ENCODE results near the gene LIMK1.
A peak's percentile ranks its signal among the peaks of the same experiment; 100 is the strongest.

Gene LIMK1

DNA sequence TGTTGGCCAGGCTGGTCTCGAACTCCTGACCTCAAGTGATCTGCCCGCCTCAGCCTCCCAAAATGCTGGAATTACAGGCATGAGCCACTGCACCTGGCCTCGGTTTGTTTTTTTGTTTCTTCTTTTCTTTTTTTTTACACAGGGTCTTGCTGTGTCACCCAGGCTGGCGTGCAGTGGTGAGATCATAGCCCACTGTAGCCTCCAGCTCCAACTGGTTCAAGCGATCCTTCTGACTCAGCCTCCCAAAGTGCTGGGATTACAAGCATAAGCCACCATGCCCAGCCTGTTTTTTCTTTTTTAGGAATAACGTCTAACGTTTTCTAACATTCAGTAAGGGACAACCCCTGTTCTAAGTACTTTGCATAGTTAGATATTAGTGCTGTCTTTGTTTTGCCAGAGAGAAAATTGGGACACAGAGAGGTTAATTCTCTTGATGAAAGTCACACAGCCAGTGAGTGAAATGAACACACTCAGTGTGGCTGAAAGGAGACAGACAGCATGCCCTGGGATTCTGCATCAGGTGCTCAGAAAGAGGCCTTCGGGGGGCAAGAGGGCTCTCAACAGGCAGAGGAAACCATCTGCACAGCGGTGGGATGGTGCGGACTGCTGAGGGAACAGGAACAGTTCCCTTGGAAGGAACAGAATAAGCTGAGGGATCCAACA is 4.3 kb downstream of the LIMK1 start:
- Mint-ChIP-seq H3K36me3 (ENCODE audit: low read depth) (peaks cover 7% of the 10 kb centered on the region), H3K27me3 (ENCODE audit: low read depth) (no peaks in the 10 kb centered on the region), H3K9me3 (no peaks in the 10 kb centered on the region), H3K27ac (no peak overlapping the region), H3K4me3 (no peak overlapping the region), H3K4me1 (ENCODE audit: low read depth) (peaks cover 5% of the 10 kb centered on the region)

DNA sequence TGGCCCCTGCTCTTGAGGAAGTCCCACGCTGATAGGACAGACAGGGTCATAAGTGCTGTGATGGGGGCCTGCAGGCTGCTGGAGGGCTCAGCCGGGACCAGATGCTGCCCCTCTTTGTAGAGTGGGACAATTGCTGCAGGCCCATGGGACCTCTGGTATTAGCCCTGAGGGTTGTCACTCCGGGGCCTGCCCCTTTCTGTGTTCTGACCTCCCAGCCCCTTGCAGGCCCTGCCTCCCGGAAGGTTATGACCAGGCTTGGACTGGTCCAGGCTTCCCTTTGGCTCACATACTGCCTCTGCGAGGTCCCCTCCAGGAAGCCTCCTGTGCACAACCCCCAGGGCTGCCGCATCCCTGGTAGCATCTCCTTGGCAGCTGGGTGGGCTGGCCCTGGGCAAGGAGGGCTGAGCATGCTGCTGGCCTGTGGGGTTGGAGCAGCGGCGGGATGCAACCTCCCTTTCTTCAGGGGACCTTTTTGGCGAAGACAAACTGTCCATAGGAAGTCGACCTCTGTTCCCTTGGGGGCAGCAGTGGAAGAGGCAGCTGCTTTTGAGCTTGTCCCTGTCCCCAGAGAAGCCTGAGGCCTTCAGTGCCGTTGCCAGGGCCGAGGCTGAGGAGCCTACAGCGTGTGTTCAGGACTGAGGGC is 8.8 kb downstream of the LIMK1 start:
- H3K4me3 Mint-ChIP-seq: no peak overlapping the region
- no peaks in the 10 kb centered on the region for H3K27me3 Mint-ChIP-seq (ENCODE audit: low read depth)
- no peaks in the 10 kb centered on the region for H3K9me3 Mint-ChIP-seq
- peak overlapping the region; percentile 63 for H3K27ac Mint-ChIP-seq
- peaks cover 12% of the 10 kb centered on the region for H3K4me1 Mint-ChIP-seq (ENCODE audit: low read depth)
- H3K36me3 Mint-ChIP-seq (ENCODE audit: low read depth): peaks cover under 1% of the 10 kb centered on the region

DNA sequence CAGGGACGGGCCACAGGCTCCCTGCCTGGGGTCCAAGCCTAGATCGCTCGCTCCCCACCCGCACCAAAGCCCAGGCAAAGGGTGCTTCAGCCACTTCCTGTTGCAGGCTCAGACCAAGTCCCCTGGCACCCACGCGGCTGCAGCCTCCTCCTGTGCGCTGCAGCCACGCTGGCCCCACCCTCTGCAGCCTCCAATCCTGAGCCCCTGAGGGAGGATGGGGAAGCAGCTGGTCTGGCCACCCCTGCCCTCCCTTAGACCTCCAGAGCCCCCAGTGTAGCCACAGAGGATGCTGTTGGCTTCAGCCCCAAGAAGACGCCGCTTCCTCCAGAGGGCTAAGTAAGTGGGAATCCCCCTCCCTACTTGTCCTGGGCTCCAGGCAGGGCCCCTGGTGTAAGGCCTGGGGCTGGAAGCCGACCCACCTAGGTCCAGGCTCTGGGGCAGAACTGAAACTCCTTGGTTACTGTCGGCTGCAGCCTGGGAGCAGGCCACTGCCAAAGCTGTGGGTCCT is 9.4 kb downstream of the LIMK1 start:
- H3K9me3 Mint-ChIP-seq: no peaks in the 10 kb centered on the region
- peaks cover 14% of the 10 kb centered on the region for H3K4me1 Mint-ChIP-seq (ENCODE audit: low read depth)
- H3K36me3 Mint-ChIP-seq (ENCODE audit: low read depth): peaks cover 6% of the 10 kb centered on the region
- H3K27ac Mint-ChIP-seq: peak overlapping the region; percentile 99
- no peaks in the 10 kb centered on the region for H3K27me3 Mint-ChIP-seq (ENCODE audit: low read depth)
- H3K4me3 Mint-ChIP-seq: no peak overlapping the region

DNA sequence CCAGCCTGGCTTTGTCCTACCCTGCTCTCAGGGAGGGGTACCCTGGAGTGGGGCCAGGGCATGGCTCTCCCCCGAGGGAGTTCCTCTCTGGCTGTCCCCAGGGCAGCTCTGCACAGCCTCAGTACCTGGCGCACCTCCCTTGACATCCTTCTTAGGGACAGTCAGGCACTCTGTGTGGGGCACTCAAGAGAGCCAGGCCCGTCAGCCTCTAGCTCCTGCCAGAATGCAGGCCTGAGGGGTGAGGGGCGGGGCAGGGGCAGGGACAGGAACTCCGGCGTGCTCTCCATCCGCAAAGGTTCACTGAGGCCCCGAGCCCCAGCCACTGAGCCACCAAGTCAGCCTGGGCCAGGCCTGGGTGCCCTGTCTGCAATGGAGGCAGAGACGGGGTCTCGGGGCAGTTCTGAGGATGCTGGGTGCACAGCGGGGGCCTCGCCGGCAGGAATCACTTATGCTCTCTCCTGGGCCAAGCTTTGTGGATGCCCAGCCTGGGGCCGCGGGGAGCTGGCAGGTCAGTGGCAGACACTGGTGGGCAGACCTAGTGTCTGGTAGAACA is 10.1 kb downstream of the LIMK1 start:
- Mint-ChIP-seq H3K27me3 (ENCODE audit: low read depth) (no peaks in the 10 kb centered on the region), H3K4me3 (peak overlapping the region; percentile 92), H3K4me1 (ENCODE audit: low read depth) (peaks cover 14% of the 10 kb centered on the region), H3K9me3 (no peaks in the 10 kb centered on the region), H3K36me3 (ENCODE audit: low read depth) (peaks cover 10% of the 10 kb centered on the region), H3K27ac (peak overlapping the region; percentile 99)

DNA sequence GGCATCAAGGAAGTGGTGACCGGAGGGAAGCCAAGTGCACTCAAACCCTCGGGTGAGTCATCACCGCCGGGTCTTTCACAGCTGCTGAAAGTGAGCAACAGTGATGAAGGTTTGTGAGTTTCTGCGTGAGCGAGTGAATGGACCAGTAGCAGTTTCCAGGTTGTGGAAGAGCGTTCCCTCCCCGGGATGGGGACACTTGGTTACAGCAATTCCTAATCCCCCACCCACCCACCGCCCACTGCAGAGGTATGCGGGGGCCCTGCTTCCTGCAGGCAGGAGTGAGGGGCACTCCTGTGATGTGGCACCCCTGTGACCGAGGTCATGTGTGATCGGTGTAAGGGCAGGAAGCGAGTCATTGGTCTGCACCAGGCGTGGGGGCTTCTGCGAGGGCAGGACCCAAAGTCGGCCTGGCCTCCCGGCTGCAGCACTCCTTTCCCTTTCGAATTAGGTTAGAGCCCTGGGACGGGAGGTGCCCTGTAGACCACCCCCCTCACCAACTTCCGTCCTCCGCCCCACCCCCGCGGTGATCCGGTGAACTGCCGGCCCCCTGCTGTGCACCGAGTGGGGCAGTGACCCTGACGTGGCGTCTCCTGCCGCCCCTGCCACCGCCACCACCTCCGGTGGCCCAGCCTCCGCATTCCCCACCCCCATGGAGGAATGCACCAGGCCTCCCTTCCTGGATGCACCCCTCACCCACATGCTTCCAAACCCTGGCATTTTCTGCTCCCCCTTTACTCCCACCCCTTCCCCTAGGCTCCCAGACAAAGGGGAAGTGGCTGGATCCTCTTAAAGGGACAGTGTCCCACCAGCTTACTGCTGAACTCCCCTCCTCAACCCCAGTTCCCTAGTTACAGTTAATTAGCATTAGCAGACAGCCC is 10.9 kb downstream of the LIMK1 start:
- H3K4me3 Mint-ChIP-seq: peak overlapping the region; percentile 92
- H3K9me3 Mint-ChIP-seq: no peaks in the 10 kb centered on the region
- H3K4me1 Mint-ChIP-seq (ENCODE audit: low read depth): peaks cover 14% of the 10 kb centered on the region
- H3K27me3 Mint-ChIP-seq (ENCODE audit: low read depth): no peaks in the 10 kb centered on the region
- H3K27ac Mint-ChIP-seq: peak overlapping the region; percentile 99
- peaks cover 10% of the 10 kb centered on the region for H3K36me3 Mint-ChIP-seq (ENCODE audit: low read depth)

DNA sequence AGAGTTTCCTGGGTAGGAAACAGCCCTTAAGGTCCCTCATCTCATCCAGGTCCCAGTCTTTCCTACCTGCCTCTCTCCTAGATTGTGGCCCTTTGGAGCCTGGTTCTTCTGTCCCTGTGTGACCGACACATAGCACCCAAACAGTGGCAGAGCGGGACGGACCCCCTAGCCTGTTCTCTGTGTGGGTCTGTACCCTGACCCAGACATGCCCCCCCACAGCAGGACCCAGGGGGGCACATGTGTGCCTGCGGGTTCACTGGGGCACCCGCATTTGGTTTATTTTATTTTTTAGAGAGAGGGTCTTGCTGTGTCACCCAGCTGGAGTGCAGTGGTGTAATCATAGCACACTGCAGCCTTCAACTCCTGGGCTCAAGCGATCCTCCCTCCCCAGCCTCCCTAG is 11.5 kb downstream of the LIMK1 start:
- H3K4me1 Mint-ChIP-seq (ENCODE audit: low read depth): peaks cover 14% of the 10 kb centered on the region
- peak overlapping the region; percentile 92 for H3K4me3 Mint-ChIP-seq
- no peaks in the 10 kb centered on the region for H3K27me3 Mint-ChIP-seq (ENCODE audit: low read depth)

DNA sequence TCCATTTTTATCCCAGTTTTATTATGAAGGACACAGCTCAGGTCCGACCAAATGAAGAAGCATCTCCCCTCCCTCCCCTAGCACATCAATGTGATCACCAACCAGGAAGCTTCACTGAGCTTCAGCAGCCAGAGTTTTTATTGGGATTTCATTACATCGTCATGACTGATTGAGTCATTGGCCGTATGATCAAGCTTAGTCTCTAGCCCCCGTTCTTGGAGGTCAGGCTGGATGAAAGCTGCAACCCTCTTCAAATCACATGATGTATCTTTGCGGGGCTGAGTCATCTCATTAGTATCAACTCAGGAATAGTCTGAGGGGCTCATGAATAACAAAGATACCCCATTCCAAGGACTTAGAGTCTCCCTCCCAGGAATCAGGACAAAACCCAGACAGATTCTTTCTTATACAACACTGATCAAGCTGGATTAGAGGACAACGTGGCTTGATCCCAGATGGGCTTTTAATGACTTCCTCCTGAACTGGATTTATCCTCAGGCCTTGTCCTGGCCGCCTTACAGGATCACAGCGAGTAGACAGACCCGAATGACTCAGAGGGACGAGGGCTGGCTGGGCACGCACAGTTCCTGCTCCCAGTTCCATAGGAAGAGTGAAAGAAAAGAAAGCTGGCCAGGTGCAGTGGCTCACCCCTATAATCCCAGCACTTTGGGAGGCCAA is 14.5 kb downstream of the LIMK1 start:
- no peaks in the 10 kb centered on the region for H3K9me3 Mint-ChIP-seq
- H3K4me1 Mint-ChIP-seq (ENCODE audit: low read depth): peaks cover 14% of the 10 kb centered on the region
- no peaks in the 10 kb centered on the region for H3K27me3 Mint-ChIP-seq (ENCODE audit: low read depth)
- H3K27ac Mint-ChIP-seq: peak overlapping the region; percentile 41
- H3K36me3 Mint-ChIP-seq (ENCODE audit: low read depth): peaks cover 13% of the 10 kb centered on the region
- no peak overlapping the region for H3K4me3 Mint-ChIP-seq

More for the DNA sequence above, 11.5 kb downstream of the LIMK1 start:
- Mint-ChIP-seq H3K27ac (peak overlapping the region; percentile 99), H3K36me3 (ENCODE audit: low read depth) (peaks cover 10% of the 10 kb centered on the region), H3K9me3 (no peaks in the 10 kb centered on the region)

- no peaks in the 10 kb centered on the region for H3K9me3 Mint-ChIP-seq
- H3K4me3 Mint-ChIP-seq: no peak overlapping the region
- no peaks in the 10 kb centered on the region for H3K27me3 Mint-ChIP-seq (ENCODE audit: low read depth)
- peaks cover 13% of the 10 kb centered on the region for H3K36me3 Mint-ChIP-seq (ENCODE audit: low read depth)
- peaks cover 10% of the 10 kb centered on the region for H3K4me1 Mint-ChIP-seq (ENCODE audit: low read depth)
- H3K27ac Mint-ChIP-seq: no peak overlapping the region
Observed at GRCh38 chr7:74099031-74099430, 15.4 kb downstream of the LIMK1 start.

DNA sequence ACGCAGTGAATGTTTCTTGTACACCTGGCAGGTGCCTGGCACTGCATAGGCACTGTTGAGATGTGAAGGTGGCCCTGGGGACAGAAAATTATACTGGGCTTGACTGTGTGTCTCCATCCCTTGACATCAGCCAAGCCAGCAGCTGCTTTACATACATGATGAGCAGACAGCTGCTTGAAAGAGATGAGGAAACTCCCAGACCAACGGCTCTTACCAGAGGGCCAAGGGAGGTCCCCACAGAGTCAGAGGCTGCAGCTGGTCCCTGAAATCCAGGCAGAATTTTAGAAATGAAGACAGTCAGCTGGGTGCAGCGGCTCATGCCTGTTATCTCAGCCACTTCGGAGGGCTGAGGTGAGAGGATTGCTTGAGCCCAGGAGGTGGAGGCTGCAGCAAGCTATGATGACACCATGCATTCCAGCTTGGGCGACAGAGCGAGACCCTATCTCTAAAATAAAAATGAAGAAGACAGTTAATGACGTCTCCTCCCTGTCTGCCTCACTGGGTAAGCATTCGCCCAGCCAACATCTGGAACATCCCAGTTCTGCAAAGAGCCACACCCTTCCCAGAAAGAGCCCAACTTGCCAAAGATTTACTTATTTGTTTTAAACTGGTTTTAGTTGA is 17.6 kb downstream of the LIMK1 start:
- H3K4me1 Mint-ChIP-seq (ENCODE audit: low read depth): peaks cover 3% of the 10 kb centered on the region
- H3K4me3 Mint-ChIP-seq: no peak overlapping the region
- H3K36me3 Mint-ChIP-seq (ENCODE audit: low read depth): peaks cover 13% of the 10 kb centered on the region
- H3K27me3 Mint-ChIP-seq (ENCODE audit: low read depth): no peaks in the 10 kb centered on the region
- H3K9me3 Mint-ChIP-seq: no peaks in the 10 kb centered on the region
- no peak overlapping the region for H3K27ac Mint-ChIP-seq

DNA sequence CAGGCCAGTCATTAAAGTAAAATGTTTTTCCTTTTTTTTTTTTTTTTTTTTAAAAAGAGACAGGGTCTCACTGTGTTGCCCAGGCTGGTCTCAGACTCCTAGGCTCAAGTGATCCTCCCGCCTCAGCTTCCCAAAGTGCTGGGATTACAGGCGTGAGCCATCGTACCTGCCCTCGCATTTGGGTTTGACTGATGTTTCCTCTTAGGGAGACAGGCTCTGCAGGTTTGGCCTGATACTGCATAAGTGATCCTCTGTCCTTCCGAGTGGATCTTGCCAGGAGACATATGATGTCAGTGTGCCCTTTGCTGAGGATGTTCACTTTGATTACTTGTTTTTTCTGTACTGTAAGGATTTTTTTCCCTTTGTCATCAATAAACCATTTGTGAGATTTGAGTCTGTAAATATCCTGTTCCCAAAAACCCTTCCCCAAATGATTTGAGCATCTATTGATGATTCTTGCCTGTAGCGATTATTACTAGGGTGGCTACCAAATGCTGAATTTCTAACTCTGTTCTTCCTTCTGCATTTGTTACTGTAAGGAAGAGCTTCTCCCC is 19.7 kb downstream of the LIMK1 start:
- no peaks in the 10 kb centered on the region for H3K9me3 Mint-ChIP-seq

GRCh38 chr7:74104702-74105101 is 21.1 kb downstream of the LIMK1 start:
- H3K27ac Mint-ChIP-seq: no peak overlapping the region
- H3K4me3 Mint-ChIP-seq: no peak overlapping the region
- H3K36me3 Mint-ChIP-seq (ENCODE audit: low read depth): peaks cover 5% of the 10 kb centered on the region
- no peaks in the 10 kb centered on the region for H3K9me3 Mint-ChIP-seq
- H3K4me1 Mint-ChIP-seq (ENCODE audit: low read depth): no peaks in the 10 kb centered on the region
- H3K27me3 Mint-ChIP-seq (ENCODE audit: low read depth): no peaks in the 10 kb centered on the region

More for the DNA sequence above, 19.7 kb downstream of the LIMK1 start:
- Mint-ChIP-seq H3K27ac (no peak overlapping the region), H3K27me3 (ENCODE audit: low read depth) (no peaks in the 10 kb centered on the region), H3K4me1 (ENCODE audit: low read depth) (no peaks in the 10 kb centered on the region), H3K4me3 (no peak overlapping the region), H3K36me3 (ENCODE audit: low read depth) (peaks cover 6% of the 10 kb centered on the region)

- Mint-ChIP-seq H3K9me3 (no peaks in the 10 kb centered on the region), H3K4me3 (no peak overlapping the region), H3K27me3 (ENCODE audit: low read depth) (no peaks in the 10 kb centered on the region), H3K27ac (no peak overlapping the region), H3K36me3 (ENCODE audit: low read depth) (peaks cover 5% of the 10 kb centered on the region), H3K4me1 (ENCODE audit: low read depth) (no peaks in the 10 kb centered on the region)
Observed at GRCh38 chr7:74105992-74106391, 22.4 kb downstream of the LIMK1 start.

GRCh38 chr7:74106846-74107245 is 23.2 kb downstream of the LIMK1 start:
- no peaks in the 10 kb centered on the region for H3K9me3 Mint-ChIP-seq
- H3K36me3 Mint-ChIP-seq (ENCODE audit: low read depth): peaks cover 5% of the 10 kb centered on the region
- H3K27ac Mint-ChIP-seq: no peak overlapping the region
- H3K4me1 Mint-ChIP-seq (ENCODE audit: low read depth): no peaks in the 10 kb centered on the region
- no peak overlapping the region for H3K4me3 Mint-ChIP-seq
- H3K27me3 Mint-ChIP-seq (ENCODE audit: low read depth): no peaks in the 10 kb centered on the region

Data from T-helper 1 cell treated with Interleukin-12 subunit alpha and Interleukin-12 subunit beta and Interleukin-4 antibody, amounts not matched to agents 30 μg/mL and 1 μg/mL, for 36 hours (primary cell).